Measurements from ENCODE around the gene KNL1.
"Not testable (repeated sequence)": the region's sequence is repeated elsewhere in the genome, so short reads cannot be mapped to it uniquely, and the experiment has no call there.

KNL1 gene

DNA sequence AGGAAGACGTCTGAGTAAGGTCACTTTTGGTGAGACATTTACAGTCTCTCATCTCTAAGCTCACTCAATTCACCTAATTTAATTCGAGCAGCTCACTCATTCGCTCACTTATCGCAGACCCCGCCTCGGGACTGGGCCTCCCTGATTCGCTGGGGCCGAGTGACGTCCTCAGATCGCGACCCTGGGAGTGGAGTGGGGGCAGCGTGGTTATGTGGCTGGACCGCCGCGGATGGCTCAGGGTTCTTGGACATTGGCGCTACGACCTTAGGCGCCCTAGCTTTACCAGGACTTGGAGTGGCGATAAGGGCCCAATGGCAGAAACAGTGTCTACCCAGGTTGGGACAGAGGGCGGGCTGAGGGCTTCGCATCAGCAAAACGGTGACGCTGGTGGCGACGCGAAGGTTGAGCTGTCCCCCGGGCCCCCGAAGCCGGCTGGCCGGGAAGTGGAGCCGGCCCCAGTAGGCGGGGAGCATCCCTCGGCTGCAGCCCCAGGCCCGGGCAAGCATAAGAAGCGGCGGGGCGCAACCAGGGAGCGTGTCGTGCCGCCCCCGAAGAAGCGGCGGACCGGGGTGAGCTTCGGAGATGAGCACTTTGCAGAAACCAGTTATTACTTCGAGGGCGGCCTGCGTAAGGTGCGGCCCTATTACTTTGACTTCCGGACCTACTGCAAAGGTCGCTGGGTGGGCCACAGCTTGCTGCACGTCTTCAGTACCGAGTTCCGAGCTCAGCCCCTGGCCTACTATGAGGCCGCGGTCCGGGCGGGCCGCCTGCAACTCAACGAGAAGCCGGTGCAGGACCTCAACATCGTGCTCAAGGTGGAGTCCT, 24.7 kb upstream of the KNL1 start, which contains the start of gene RPUSD2:
RPUSD2 (plus strand) TSS at position 171 of the 825 bp plus-strand sequence; CDS start at position 210, 39 bp downstream.
- H3K27me3 Mint-ChIP-seq: peaks cover 18% of the 10 kb centered on the region
- CTCF ChIA-PET: interaction anchor here (1.2 to 1.7 kb wide), 3 partner anchors 20 to 326 kb away, joined by 3 to 11 read pairs (median 4); partner anchors contain the start of gene RAD51
- H3K4me1 Mint-ChIP-seq: peaks cover 49% of the 10 kb centered on the region
- H3K9me3 Mint-ChIP-seq: no peaks in the 10 kb centered on the region
- peak within 1 kb of the TSS; percentile 97 for H3K27ac Mint-ChIP-seq
- H3K36me3 Mint-ChIP-seq: peaks cover 14% of the 10 kb centered on the region
- peak; percentile 96 for DNase-seq
- peak within 1 kb of the TSS; percentile 95 for H3K4me3 Mint-ChIP-seq

DNA sequence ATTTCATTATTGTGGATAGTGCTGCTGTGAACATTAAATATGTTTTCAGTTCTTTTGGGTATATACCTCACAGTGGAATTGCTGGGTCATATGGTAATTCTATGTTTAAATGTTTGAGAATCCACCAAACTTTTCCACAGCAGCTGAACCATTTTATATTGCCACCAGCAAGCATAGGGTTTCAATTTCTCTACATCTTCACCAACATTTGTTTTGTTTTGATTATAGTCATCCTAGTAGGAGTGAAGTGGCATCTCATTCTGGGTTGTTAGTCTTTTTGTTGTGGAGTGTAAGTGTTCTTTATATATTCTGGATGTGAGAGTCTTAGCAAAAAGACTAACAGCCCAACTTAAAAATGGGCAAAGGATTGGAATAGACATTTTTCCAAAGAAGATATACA, 18.9 kb upstream of the KNL1 start:
- Mint-ChIP-seq H3K27ac (no peak overlapping the region), H3K36me3 (peaks cover 24% of the 10 kb centered on the region), H3K4me1 (peaks cover 13% of the 10 kb centered on the region), H3K27me3 (no peaks in the 10 kb centered on the region), H3K4me3 (no peak overlapping the region), H3K9me3 (no peaks in the 10 kb centered on the region)
- DNase-seq: no peak
- CTCF ChIA-PET: interaction anchor here (1.6 kb wide), 1 partner anchor 10 kb away, joined by 4 read pairs; the partner anchor contains the start of gene CCDC32

DNA sequence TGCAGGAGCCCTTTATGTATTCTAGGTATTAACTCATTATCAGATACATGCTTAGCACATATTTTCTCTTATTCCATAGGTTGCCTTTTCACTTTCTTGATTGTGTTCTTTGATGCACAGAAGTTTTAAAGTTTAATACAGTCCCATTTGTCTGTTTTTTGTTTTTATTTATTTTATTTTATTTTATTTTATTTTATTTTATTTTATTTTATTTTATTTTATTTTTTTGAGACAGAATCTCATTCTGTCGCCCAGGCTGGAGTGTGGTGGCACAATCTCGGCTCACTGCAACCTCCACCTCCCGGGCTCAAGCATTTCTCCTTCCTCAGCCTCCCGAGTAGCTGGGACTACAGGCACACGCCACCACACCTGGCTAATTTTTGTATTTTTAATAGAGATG, 17.1 kb upstream of the KNL1 start:
- H3K9me3 Mint-ChIP-seq, H3K27ac Mint-ChIP-seq, H3K4me1 Mint-ChIP-seq, DNase-seq, H3K27me3 Mint-ChIP-seq, H3K4me3 Mint-ChIP-seq: not testable (repeated sequence)
- CTCF ChIA-PET: interaction anchor here (1.3 to 1.6 kb wide), 2 partner anchors 12 to 13 kb away, joined by 4 read pairs; partner anchors contain the start of gene CCDC32
- peaks cover 24% of the 10 kb centered on the region for H3K36me3 Mint-ChIP-seq

DNA sequence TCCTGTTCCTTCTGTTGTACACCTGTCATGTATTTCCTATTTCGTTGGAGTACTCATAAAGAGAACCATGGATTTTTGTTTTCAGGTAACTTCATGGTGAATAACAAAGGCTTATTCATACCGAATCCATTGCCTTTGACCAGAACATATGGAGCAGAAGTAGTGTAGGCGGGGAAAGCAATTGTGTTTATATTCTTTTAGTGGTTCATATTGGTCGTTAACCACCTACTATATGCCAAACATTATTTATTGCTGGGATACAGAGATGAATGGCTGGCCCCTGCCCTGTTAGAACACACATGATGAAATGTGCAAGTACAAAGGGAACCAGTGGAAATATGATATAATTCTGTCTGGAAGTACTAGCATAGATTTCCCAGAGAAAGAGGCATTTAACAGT, 15.2 kb upstream of the KNL1 start:
- no peak overlapping the region for H3K27ac Mint-ChIP-seq
- no peak overlapping the region for H3K4me3 Mint-ChIP-seq
- no peak for DNase-seq
- H3K27me3 Mint-ChIP-seq: no peaks in the 10 kb centered on the region
- peaks cover 12% of the 10 kb centered on the region for H3K36me3 Mint-ChIP-seq
- H3K9me3 Mint-ChIP-seq: no peaks in the 10 kb centered on the region
- H3K4me1 Mint-ChIP-seq: peaks cover 6% of the 10 kb centered on the region
- CTCF ChIA-PET: no interaction called here

DNA sequence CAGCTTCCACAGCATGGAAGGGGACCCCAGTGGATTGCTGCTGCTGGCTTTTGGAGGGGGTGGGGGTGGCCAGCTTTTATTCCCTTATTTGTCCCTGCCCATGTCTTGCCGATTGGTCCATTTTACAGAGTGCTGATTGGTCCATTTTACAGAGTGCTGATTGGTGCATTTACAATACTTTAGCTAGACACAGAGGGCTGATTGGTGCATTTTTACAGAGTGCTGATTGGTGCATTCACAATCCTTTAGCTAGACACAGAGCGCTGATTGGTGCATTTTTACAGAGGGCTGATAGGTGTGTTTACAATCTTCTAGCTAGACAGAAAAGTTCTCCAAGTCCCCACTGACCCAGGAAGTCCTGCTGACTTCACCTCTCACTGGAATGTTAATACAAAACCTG, 12.3 kb upstream of the KNL1 start:
- H3K4me1 Mint-ChIP-seq, H3K36me3 Mint-ChIP-seq, CTCF ChIA-PET, H3K4me3 Mint-ChIP-seq, DNase-seq, H3K27ac Mint-ChIP-seq, H3K9me3 Mint-ChIP-seq, H3K27me3 Mint-ChIP-seq: not testable (repeated sequence)

DNA sequence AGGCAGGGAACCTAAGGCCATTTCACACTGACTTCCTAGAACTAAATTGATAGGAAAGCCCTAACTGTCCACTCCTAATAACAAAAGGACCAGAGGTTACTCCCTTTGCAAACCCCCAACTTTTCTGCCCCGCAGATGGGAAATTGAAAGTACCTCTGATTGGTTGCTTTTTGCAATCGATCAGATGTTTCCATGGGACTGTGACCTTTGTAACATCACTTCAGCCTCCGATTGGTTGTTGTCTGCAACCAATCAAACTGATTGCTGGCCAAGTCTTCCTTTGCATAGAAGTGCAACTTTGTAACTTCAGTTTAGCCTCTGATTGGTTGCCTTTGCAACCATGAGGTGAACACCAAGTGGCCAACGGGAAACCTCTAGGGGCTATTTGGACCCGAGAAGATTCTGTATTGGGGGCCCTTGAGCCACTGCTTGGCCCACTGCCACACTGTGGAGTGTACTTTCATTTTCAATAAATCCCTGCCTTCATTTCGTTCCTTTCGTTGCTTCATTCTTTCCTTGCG, 11.3 kb upstream of the KNL1 start:
- peaks cover 15% of the 10 kb centered on the region for H3K27me3 Mint-ChIP-seq
- DNase-seq: no peak
- no peak overlapping the region for H3K27ac Mint-ChIP-seq
- H3K9me3 Mint-ChIP-seq: no peaks in the 10 kb centered on the region
- no peaks in the 10 kb centered on the region for H3K36me3 Mint-ChIP-seq
- peaks cover 6% of the 10 kb centered on the region for H3K4me1 Mint-ChIP-seq
- CTCF ChIA-PET: interaction anchor here (0.6 kb wide), 1 partner anchor 9 kb away, joined by 3 read pairs; no protein-coding TSS in a partner anchor
- no peak overlapping the region for H3K4me3 Mint-ChIP-seq

DNA sequence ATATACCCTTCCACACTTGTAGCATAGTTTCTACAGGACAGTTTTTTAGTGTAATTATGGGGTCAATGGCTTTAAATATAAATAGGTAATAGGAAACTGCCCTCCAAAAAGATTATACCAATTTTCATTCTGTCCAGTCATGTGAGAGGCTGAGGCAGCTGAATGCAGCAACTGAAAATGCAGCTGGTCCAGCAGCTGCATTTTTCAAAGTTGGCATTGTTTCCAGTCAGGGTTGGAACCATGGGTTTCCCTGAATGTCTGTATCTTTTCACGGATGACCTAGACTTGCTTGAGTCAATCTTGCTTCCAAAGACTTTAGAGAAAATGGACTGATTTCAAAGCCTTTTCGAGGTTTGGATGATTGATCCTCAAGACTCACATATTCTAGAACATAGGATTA, 9.9 kb upstream of the KNL1 start:
- CTCF ChIA-PET: no interaction called here
- peaks cover 6% of the 10 kb centered on the region for H3K4me1 Mint-ChIP-seq
- no peaks in the 10 kb centered on the region for H3K9me3 Mint-ChIP-seq
- DNase-seq: no peak
- no peaks in the 10 kb centered on the region for H3K36me3 Mint-ChIP-seq
- peaks cover 19% of the 10 kb centered on the region for H3K27me3 Mint-ChIP-seq
- H3K4me3 Mint-ChIP-seq: no peak overlapping the region
- H3K27ac Mint-ChIP-seq: no peak overlapping the region

DNA sequence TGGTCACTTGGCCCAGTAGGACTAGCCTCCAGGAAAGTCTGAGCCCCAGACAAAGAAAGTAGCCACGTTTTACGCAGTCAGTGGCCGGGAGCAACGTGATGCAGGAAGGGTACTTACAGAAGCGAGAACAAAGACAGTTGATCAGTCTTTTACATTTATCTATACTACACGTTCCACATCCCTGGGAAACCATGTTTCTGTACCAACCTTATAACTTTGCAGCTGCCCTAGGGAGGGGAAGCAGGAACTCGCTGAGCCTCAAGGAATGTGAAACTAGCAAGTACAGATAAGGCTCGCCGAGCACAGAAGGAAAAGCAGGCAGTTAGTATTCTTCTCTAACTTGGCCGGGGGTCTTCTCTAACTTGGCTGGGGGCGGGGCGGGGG, 3.4 kb upstream of the KNL1 start:
- DNase-seq: no peak
- H3K27ac Mint-ChIP-seq: no peak overlapping the region
- no peaks in the 10 kb centered on the region for H3K9me3 Mint-ChIP-seq
- peaks cover 21% of the 10 kb centered on the region for H3K27me3 Mint-ChIP-seq
- H3K4me1 Mint-ChIP-seq: peaks cover 30% of the 10 kb centered on the region
- peak overlapping the region; percentile 63 for H3K4me3 Mint-ChIP-seq
- H3K36me3 Mint-ChIP-seq: peaks cover 3% of the 10 kb centered on the region
- CTCF ChIA-PET: interaction anchor here (0.9 to 1.7 kb wide), 6 partner anchors 10 to 191 kb away, joined by 3 to 11 read pairs (median 3); partner anchors contain the start of gene RPUSD2

DNA sequence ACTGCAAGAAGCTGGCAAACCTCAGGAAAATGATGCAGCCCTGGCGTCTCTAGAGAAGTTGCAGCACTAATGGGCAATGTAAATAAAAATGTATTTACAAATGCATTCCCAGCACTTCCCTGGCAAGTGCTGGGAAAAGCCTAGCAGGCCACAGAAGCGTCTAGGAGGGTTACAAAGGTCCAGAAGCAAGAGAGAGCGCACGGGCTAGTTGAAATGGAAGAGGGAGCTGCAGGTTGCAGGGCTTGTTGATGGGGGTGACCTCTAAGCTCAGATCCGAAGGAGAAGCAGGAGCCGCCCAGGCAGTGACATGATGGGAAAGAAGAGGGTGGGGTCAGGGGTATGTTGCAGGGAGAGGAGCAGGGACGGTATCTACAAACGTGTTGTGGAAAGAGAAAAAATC, 2.7 kb upstream of the KNL1 start:
- no peak for DNase-seq
- Mint-ChIP-seq H3K27me3 (peaks cover 15% of the 10 kb centered on the region), H3K36me3 (peaks cover 3% of the 10 kb centered on the region), H3K27ac (no peak overlapping the region), H3K9me3 (no peaks in the 10 kb centered on the region), H3K4me1 (peaks cover 33% of the 10 kb centered on the region), H3K4me3 (no peak overlapping the region)
- CTCF ChIA-PET: interaction anchor here (0.9 to 1.3 kb wide), 2 partner anchors 11 to 24 kb away, joined by 3 read pairs; no protein-coding TSS in a partner anchor

DNA sequence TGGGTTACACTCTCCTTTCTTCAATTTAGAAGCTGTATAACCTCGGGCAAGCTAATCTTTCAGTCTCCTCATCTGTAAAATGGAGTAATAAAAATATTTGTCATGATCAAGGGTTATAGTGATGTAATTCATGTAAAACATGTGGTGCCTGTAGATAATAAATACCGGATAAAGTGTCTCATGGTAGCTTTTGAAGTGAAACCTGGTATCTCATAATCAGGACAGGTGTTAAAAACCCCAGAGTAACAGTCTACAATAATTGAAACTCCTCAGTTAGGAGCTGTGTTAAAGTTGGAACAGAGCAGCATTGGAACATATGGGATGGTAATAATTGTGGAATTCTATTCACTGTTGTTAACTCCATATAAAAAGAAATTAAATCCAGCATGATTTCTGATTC, 884 bp upstream of the KNL1 start:
- Mint-ChIP-seq H3K4me3 (peak overlapping the region; percentile 94), H3K27ac (peak overlapping the region; percentile 97), H3K27me3 (peaks cover 8% of the 10 kb centered on the region), H3K9me3 (no peaks in the 10 kb centered on the region), H3K4me1 (peaks cover 41% of the 10 kb centered on the region), H3K36me3 (peaks cover 9% of the 10 kb centered on the region)
- no peak for DNase-seq
- CTCF ChIA-PET: interaction anchor here (1.2 kb wide), 1 partner anchor 73 kb away, joined by 6 read pairs; no protein-coding TSS in a partner anchor

DNA sequence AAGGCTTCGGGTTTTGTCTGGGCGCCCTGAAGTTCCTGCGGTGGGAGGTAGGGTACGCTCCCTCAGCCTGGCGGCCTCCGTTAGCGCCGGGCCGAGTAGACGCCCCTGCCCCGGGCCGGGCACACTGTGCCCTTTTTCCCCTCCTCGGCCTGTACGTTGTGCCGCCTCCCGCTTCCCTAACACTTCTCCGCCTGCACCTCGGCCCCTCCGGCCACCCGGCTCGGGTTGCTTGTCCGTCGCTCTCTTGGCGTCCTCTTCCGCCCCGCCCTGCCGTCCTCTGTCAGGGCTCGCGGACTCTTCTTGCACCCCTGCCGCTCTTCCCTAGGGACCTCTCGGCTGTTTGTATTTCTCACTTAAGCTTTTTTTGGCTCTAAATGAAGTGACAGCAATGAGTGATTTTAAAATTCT, 384 bp downstream of the KNL1 start:
- peaks cover 9% of the 10 kb centered on the region for H3K36me3 Mint-ChIP-seq
- H3K27me3 Mint-ChIP-seq: peaks cover 4% of the 10 kb centered on the region
- no peaks in the 10 kb centered on the region for H3K9me3 Mint-ChIP-seq
- peak overlapping the region; percentile 94 for H3K4me3 Mint-ChIP-seq
- peaks cover 40% of the 10 kb centered on the region for H3K4me1 Mint-ChIP-seq
- H3K27ac Mint-ChIP-seq: peak overlapping the region; percentile 97
- no peak for DNase-seq
- CTCF ChIA-PET: interaction anchor here (0.6 to 1.2 kb wide), 2 partner anchors 8 to 74 kb away, joined by 3 to 6 read pairs; no protein-coding TSS in a partner anchor

DNA sequence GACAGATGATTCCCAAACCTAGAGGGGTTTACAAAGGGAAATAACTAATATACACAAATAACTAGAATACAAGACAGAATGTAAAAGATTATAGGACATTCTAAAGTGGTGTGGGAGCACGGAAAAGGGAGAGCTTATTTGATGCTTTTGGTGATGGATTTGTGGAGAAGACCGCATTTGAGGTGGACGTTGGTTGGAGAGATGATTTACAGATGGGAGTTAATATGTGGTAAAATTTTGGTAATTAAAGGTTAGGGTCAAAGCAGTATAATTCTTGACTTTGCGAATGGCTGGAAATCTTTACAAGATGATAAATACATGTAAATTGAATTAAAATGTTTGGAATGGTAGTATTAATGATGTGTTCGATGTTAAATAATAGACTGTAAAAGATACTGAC, 1.2 kb downstream of the KNL1 start:
- CTCF ChIA-PET: interaction anchor here (0.6 kb wide), 1 partner anchor 7 kb away, joined by 3 read pairs; no protein-coding TSS in a partner anchor
- Mint-ChIP-seq H3K4me3 (peak overlapping the region; percentile 94), H3K27ac (peak overlapping the region; percentile 97), H3K9me3 (no peaks in the 10 kb centered on the region), H3K4me1 (peaks cover 35% of the 10 kb centered on the region), H3K27me3 (peaks cover 4% of the 10 kb centered on the region), H3K36me3 (peaks cover 13% of the 10 kb centered on the region)
- DNase-seq: no peak

DNA sequence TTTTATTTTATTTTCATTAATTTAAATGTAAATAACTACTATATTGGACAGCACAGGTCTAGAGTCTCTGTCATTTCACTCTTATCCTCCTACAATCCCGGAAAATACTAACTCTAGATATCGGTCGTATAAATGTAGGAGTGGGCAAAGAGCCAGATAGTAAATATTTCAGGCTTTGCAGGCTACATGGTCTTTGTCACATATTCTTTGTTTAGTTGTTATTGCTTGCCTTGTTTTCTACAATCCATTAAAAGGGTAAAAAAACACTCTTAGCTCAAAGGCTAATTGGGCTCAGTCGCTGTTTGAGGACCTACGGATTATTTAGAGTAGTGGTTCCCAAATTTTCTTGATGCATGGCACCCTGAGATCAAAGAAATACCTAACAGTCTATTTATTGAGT, 1.7 kb downstream of the KNL1 start:
- Mint-ChIP-seq H3K9me3 (no peaks in the 10 kb centered on the region), H3K27ac (no peak overlapping the region), H3K4me3 (peak overlapping the region; percentile 3), H3K27me3 (peaks cover 4% of the 10 kb centered on the region), H3K4me1 (peaks cover 34% of the 10 kb centered on the region), H3K36me3 (peaks cover 17% of the 10 kb centered on the region)
- CTCF ChIA-PET: no interaction called here
- DNase-seq: no peak

DNA sequence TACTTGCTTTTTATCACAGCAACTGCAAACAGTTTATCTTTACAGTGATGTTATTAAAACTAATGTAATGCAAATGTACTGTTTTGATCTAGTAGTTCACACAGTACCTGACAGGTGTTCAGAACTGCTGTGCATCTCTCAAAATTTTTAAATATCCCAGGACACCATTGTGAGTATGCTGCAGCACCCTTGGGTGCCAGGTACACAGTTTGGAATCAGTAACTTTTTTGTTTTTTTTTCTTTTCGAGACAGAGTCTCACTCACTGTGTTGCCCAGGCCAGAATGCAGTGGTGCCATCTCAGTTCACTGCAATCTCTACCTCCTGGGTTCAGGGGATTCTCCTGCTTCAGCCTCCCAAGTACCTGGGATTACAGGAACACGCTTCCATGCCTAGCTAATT, 3.0 kb downstream of the KNL1 start:
- Mint-ChIP-seq H3K36me3 (peaks cover 17% of the 10 kb centered on the region), H3K9me3 (no peaks in the 10 kb centered on the region), H3K27me3 (no peaks in the 10 kb centered on the region), H3K4me1 (peaks cover 34% of the 10 kb centered on the region), H3K4me3 (no peak overlapping the region), H3K27ac (peak overlapping the region; percentile 24)
- CTCF ChIA-PET: no interaction called here
- no peak for DNase-seq

Measured in activated naive CD4-positive, alpha-beta T cell treated with anti-CD3 and anti-CD28 coated beads, Interleukin-2, amount 10 ng/mL, durations not matched to agents 7 days and 5 days (primary cell).